Peyer's patch (tissue), 4 donors: ENCODE data around the gene AMFR. TPM values are rescaled to one million over a fixed set of nuclear protein-coding genes. Genes with fewer than 3 reads are reported as not detected.

Source experiments
- DNase-seq, 3 donors: peaks; one replicate each; pipeline ENCODE4 v3.0.0-alpha.2; 2017 to 2019
- H3K27ac ChIP-seq, 4 donors: fragments of 200-600 bp; sonication (generic); one replicate each; pipeline ENCODE4 v1.5.1; 2016 to 2019
- H3K27me3 ChIP-seq, 2 donors: fragments of 200-600 bp; sonication (generic); one replicate each; pipeline ENCODE4 v1.5.1; 2019
- H3K36me3 ChIP-seq, 3 donors: fragments of 200-600 bp; sonication (generic); one replicate each; pipeline ENCODE4 v1.5.1; 2016 to 2019
- H3K4me1 ChIP-seq, 4 donors: fragments of 200-600 bp; sonication (generic); one replicate each; pipeline ENCODE4 v1.5.1; 2016 to 2019
- H3K4me3 ChIP-seq, 4 donors: fragments of 200-600 bp; sonication (generic); 1 replicate in 3 of 4; 2 replicates in 1 of 4; pipeline ENCODE4 v1.5.1; 2016 to 2019; ENCODE audit warnings: mild to moderate bottlenecking in 1 of 4
- H3K9me3 ChIP-seq, 4 donors: fragments of 200-600 bp; sonication (generic); one replicate each; pipeline ENCODE4 v1.5.1; 2016 to 2019; ENCODE audit warnings: mild to moderate bottlenecking in 1 of 4
- CTCF ChIP-seq, 6 experiments: fragments of 450-650 bp in 4 of 6; fragments of 200-600 bp in 2 of 6; sonication (generic) in 1 of 6; IDR thresholded peaks; one replicate each; pipeline ENCODE4 v1.5.1; 2017 to 2019; ENCODE audit warnings: antibody characterized with exemption in 6 of 6, mild to moderate bottlenecking in 3 of 6, moderate library complexity in 1 of 6
- POLR2A ChIP-seq, 2 donors: fragments of 450-650 bp; IDR thresholded peaks; one replicate each; pipeline ENCODE4 v1.5.1; 2017; ENCODE audit warnings: antibody characterized with exemption in 2 of 2, mild to moderate bottlenecking in 2 of 2, moderate library complexity in 2 of 2
- total RNA-seq, 4 donors: library from RNA; depleted of rRNA; stranded (reverse); fragments of >200 nt; gene quantifications; one replicate each; pipeline ENCODE4 v1.1.0, GENCODE V29; 2016

The AMFR gene
- total RNA-seq, 4 donors from 2014 or later, result 149 to 265 (median 170) TPM

- Histone ChIP-seq H3K4me3 (peak overlapping the region in 1 of 4 donors; percentile 15), H3K27ac (peak overlapping the region in 3 of 4 donors; percentile 13 to 82 (median 77)), H3K36me3 (peaks cover 0 to 43% (median 0%) of the 10 kb centered on the region in 3 donors), H3K4me1 (peaks cover 0 to 17% (median 2%) of the 10 kb centered on the region in 4 donors), H3K27me3 (no peaks in the 10 kb centered on the region), H3K9me3 (no peaks in the 10 kb centered on the region)
- DNase-seq, result no peak
- TF ChIP-seq CTCF (IDR thresholded peaks at IDR 0.05), result no peak
- no peak for TF ChIP-seq POLR2A (IDR thresholded peaks at IDR 0.05)
Observed at GRCh38 chr16:56409195-56409594, 16.1 kb downstream of the AMFR start.

- TF ChIP-seq POLR2A (IDR thresholded peaks at IDR 0.05), result no peak
- TF ChIP-seq CTCF (IDR thresholded peaks at IDR 0.05), result no peak
- Histone ChIP-seq H3K4me3 (peak overlapping the region in 1 of 4 donors; percentile 15), H3K27ac (peak overlapping the region in 3 of 4 donors; percentile 20 to 82 (median 77)), H3K4me1 (peaks cover 0 to 17% (median 2%) of the 10 kb centered on the region in 4 donors), H3K27me3 (no peaks in the 10 kb centered on the region), H3K36me3 (peaks cover 0 to 48% (median 0%) of the 10 kb centered on the region in 3 donors), H3K9me3 (no peaks in the 10 kb centered on the region)
- peak in 1 of 3 donors; percentile 57 for DNase-seq
Observed at GRCh38 chr16:56408379-56409098, 16.8 kb downstream of the AMFR start.

GRCh38 chr16:56405977-56406672, 19.2 kb downstream of the AMFR start:
- DNase-seq, result no peak
- peaks cover 0 to 56% (median 0%) of the 10 kb centered on the region in 3 donors for H3K36me3 ChIP-seq

GRCh38 chr16:56401482-56401881, 23.9 kb downstream of the AMFR start:
- H3K4me1 ChIP-seq, result no peaks in the 10 kb centered on the region
- H3K9me3 ChIP-seq, result no peaks in the 10 kb centered on the region
- no peaks in the 10 kb centered on the region for H3K27me3 ChIP-seq
- DNase-seq, result no peak
- H3K4me3 ChIP-seq, result no peak overlapping the region
- TF ChIP-seq CTCF (IDR thresholded peaks at IDR 0.05), result peak in 3 of 6 experiments; percentile 38 to 43 (median 41)
- no peak for TF ChIP-seq POLR2A (IDR thresholded peaks at IDR 0.05)
- no peak overlapping the region for H3K27ac ChIP-seq
- H3K36me3 ChIP-seq, result peaks cover 0 to 70% (median 0%) of the 10 kb centered on the region in 3 donors

More at GRCh38 chr16:56405977-56406672, 19.2 kb downstream of the AMFR start:
- Histone ChIP-seq H3K27me3 (no peaks in the 10 kb centered on the region), H3K4me3 (no peak overlapping the region), H3K9me3 (no peaks in the 10 kb centered on the region), H3K4me1 (peaks cover 0 to 17% (median 2%) of the 10 kb centered on the region in 4 donors), H3K27ac (no peak overlapping the region)
- no peak for TF ChIP-seq POLR2A (IDR thresholded peaks at IDR 0.05)
- no peak for TF ChIP-seq CTCF (IDR thresholded peaks at IDR 0.05)

GRCh38 chr16:56400458-56400857, 24.9 kb downstream of the AMFR start:
- no peak for TF ChIP-seq POLR2A (IDR thresholded peaks at IDR 0.05)
- no peak for TF ChIP-seq CTCF (IDR thresholded peaks at IDR 0.05)
- H3K9me3 ChIP-seq, result no peaks in the 10 kb centered on the region
- no peak overlapping the region for H3K27ac ChIP-seq
- no peaks in the 10 kb centered on the region for H3K27me3 ChIP-seq
- H3K36me3 ChIP-seq, result peaks cover 0 to 70% (median 0%) of the 10 kb centered on the region in 3 donors
- DNase-seq, result no peak
- H3K4me3 ChIP-seq, result no peak overlapping the region
- H3K4me1 ChIP-seq, result no peaks in the 10 kb centered on the region
